Measurements from ENCODE around the gene PLEK.

The PLEK gene, protein sequence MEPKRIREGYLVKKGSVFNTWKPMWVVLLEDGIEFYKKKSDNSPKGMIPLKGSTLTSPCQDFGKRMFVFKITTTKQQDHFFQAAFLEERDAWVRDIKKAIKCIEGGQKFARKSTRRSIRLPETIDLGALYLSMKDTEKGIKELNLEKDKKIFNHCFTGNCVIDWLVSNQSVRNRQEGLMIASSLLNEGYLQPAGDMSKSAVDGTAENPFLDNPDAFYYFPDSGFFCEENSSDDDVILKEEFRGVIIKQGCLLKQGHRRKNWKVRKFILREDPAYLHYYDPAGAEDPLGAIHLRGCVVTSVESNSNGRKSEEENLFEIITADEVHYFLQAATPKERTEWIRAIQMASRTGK

DNA sequence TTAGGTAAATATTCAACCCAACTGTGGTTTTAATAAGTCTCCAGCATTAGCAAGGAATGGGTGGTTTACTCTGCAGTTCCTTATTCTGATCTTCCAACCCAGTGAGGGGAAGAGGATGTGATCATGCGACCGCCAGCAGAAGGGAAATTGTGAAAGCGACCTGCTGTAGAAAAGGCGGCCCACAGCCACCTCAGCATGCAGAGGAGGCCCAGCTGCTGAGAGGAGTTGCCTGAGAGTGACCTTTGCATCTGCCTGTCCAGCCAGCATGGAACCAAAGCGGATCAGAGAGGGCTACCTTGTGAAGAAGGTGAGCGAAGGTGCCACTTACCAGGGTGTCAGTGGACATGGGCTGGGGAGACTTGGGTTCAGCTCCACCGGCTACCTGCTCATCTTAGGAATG, at the start of gene PLEK:
Gene PLEK (plus strand): TSS at position 196 of the 400 bp plus-strand sequence. CDS start 70 bp downstream, at position 266.
- Histone ChIP-seq H3K4me3 (ENCODE audit: low read length in 2 of 2) (peak within 1 kb of the TSS in 1 of 2 donors; percentile 13), H3K9ac (ENCODE audit: low read length in 2 of 2) (no peak within 1 kb of the TSS), H3K27ac (ENCODE audit: low read length) (no peak within 1 kb of the TSS)

DNA sequence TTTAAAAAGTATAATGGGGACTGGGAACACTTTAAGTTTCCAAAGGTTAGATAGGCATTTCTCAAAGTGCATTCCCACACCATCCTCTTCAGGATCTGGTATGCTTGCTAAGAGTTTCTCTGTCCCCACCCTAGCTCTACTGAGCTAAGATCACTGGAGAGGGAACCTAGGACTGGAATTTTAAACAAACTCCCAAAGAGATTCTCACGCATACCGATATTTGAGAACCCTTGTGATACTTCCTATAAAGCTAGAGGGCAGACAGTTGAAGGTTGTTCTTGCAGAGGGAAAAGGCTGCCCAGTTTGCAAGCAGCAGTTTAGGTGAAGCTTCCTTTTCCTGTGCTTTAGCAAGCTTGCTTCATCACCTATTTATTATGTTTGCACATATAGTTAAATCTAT, 49.0 kb upstream of the PLEK start:
- Histone ChIP-seq H3K4me1 (ENCODE audit: control insufficient read depth, insufficient read depth, low read length) (peaks cover 11% of the 10 kb centered on the region), H3K4me3 (ENCODE audit: low read length in 2 of 2) (no peak overlapping the region), H3K9me3 (ENCODE audit: control insufficient read depth in 2 of 2, low read length in 2 of 2) (no peaks in the 10 kb centered on the region), H3K36me3 (ENCODE audit: control insufficient read depth in 2 of 2, insufficient read depth in 2 of 2, low read length in 2 of 2) (peaks cover 2 to 6% of the 10 kb centered on the region in 2 donors), H3K27ac (ENCODE audit: low read length) (no peak overlapping the region), H3K27me3 (ENCODE audit: control insufficient read depth in 1 of 2, insufficient read depth in 2 of 2, low read length in 2 of 2) (no peaks in the 10 kb centered on the region), H3K9ac (ENCODE audit: low read length in 2 of 2) (no peak overlapping the region)

More for the DNA sequence above, at the start of gene PLEK:
- no peaks in the 10 kb centered on the region for H3K9me3 ChIP-seq (ENCODE audit: control insufficient read depth in 2 of 2, low read length in 2 of 2)
- no peaks in the 10 kb centered on the region for H3K27me3 ChIP-seq (ENCODE audit: control insufficient read depth in 1 of 2, insufficient read depth in 2 of 2, low read length in 2 of 2)
- no peaks in the 10 kb centered on the region for H3K36me3 ChIP-seq (ENCODE audit: control insufficient read depth in 2 of 2, insufficient read depth in 2 of 2, low read length in 2 of 2)
- peaks cover 7% of the 10 kb centered on the region for H3K4me1 ChIP-seq (ENCODE audit: control insufficient read depth, insufficient read depth, low read length)

DNA sequence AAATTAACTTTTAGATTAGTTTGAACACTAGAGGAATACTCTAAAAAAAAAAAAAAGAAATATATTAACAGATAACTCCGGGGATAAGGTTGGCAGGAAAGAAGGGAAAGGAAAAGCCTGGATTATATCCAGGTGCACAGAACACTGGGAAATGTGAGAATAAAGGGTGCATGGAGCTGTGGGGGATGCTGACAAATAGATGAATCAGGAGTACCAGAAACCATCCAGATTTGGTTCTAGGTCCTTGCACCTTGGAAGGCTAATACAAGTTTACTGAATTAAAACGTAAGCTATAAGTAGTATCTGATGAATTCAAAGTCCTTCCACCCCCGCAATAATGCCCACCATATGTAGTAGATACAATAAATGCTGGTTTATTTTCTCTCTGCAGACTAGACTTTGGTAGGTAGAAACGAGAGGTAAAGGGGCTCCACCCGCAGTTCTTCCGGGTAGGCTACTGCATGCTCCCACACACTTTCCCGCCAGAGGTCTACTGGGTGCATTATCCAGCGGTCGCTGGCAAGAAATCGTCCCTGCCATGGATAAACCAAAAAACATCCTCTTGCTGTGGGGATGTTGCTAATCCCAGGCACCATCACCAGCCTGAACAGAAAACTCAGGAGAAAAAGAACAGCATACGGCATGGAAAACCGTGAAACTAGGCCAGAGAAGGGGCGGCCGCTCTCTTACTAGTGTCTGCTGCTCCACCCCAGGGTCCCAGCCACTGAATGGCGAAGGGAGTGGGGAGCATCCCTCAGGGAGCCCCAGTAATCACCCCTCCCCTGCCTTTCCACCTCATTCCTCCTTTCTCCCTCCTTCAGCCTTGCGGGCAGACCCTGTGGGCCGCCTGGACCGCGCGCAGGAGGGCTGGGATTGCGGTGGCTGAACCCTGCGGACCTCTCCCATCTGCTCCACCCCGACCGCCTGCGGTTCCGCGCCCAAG, 46.8 kb upstream of the PLEK start:
- no peaks in the 10 kb centered on the region for H3K9me3 ChIP-seq (ENCODE audit: control insufficient read depth in 2 of 2, low read length in 2 of 2)
- H3K4me3 ChIP-seq (ENCODE audit: low read length in 2 of 2): peak overlapping the region; percentile 67 to 95
- H3K9ac ChIP-seq (ENCODE audit: low read length in 2 of 2): peak overlapping the region; percentile 88 to 91
- H3K36me3 ChIP-seq (ENCODE audit: control insufficient read depth in 2 of 2, insufficient read depth in 2 of 2, low read length in 2 of 2): peaks cover 2 to 6% of the 10 kb centered on the region in 2 donors
- H3K27me3 ChIP-seq (ENCODE audit: control insufficient read depth in 1 of 2, insufficient read depth in 2 of 2, low read length in 2 of 2): no peaks in the 10 kb centered on the region
- H3K4me1 ChIP-seq (ENCODE audit: control insufficient read depth, insufficient read depth, low read length): peaks cover 11% of the 10 kb centered on the region
- peak overlapping the region; percentile 80 for H3K27ac ChIP-seq (ENCODE audit: low read length)

DNA sequence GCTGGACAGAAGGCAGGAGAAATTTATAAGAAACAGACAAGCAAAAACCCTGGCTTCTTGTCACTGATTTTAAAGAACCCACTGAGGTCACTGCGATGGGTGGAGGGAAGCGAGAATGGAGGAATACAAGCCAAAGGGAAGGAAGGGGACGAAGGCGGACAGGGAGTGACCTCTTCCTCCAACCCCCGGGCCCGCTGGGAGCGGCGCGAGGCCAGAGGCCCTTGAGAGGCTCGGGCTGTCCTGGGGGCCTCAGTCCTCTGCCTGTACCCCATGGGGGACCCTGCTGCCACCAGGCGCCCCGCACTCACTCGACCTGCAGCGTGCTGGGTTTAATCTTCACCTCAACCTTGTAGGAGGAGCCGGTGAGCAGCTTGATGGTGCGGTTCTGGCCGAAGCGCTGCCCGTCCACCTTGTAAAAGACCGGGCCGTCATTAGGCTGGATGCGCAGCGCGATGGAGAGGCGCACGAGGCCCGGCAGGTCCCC, 46.1 kb upstream of the PLEK start:
- Histone ChIP-seq H3K4me3 (ENCODE audit: low read length in 2 of 2) (peak overlapping the region; percentile 67 to 95), H3K9me3 (ENCODE audit: control insufficient read depth in 2 of 2, low read length in 2 of 2) (no peaks in the 10 kb centered on the region), H3K36me3 (ENCODE audit: control insufficient read depth in 2 of 2, insufficient read depth in 2 of 2, low read length in 2 of 2) (peaks cover 2 to 6% of the 10 kb centered on the region in 2 donors), H3K9ac (ENCODE audit: low read length in 2 of 2) (peak overlapping the region; percentile 88 to 91), H3K27me3 (ENCODE audit: control insufficient read depth in 1 of 2, insufficient read depth in 2 of 2, low read length in 2 of 2) (no peaks in the 10 kb centered on the region), H3K4me1 (ENCODE audit: control insufficient read depth, insufficient read depth, low read length) (peaks cover 11% of the 10 kb centered on the region), H3K27ac (ENCODE audit: low read length) (peak overlapping the region; percentile 80)

DNA sequence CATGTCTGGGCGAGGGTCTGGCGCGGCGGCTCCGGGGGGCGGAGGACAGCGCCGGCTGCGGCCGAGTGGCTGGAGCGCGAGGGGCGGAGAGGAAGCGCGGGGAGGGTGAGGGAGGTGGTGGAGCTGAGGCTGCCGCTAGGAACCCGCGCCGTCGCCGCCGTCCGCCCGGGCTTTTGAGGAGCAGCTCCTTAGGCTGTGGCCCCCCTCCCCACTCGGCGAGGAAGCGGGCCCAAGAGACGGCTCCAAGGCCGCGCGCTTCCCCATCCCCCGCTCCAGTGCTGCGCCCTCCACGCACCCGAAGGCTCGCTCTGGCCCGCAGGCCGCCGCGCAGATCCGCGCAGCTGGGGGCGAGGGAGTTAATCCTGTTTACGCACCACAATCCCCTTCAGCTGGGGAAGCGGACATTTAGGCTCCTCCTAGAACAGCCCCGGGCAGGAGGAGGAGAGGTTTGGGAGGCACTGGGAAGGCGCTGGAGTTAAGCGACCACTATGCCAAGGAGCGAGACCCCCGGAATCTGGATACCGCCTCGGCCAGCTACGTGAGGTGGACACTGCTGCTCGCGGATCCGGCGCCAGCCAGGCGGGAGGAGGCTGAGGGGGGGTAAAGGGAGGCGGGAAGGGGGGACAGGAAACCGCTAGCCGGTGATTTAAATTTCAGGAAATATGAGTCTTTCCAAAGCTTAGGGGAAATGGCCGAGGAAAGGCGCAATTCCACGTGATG, 45.5 kb upstream of the PLEK start, which contains the start of gene CNRIP1:
Gene CNRIP1 (minus strand): TSS at position 552 of the 720 bp plus-strand sequence. CDS start 549 bp downstream, at position 3.
- H3K9ac ChIP-seq (ENCODE audit: low read length in 2 of 2): peak within 1 kb of the TSS; percentile 88 to 91
- no peaks in the 10 kb centered on the region for H3K9me3 ChIP-seq (ENCODE audit: control insufficient read depth in 2 of 2, low read length in 2 of 2)
- H3K4me3 ChIP-seq (ENCODE audit: low read length in 2 of 2): peak within 1 kb of the TSS; percentile 67 to 95

DNA sequence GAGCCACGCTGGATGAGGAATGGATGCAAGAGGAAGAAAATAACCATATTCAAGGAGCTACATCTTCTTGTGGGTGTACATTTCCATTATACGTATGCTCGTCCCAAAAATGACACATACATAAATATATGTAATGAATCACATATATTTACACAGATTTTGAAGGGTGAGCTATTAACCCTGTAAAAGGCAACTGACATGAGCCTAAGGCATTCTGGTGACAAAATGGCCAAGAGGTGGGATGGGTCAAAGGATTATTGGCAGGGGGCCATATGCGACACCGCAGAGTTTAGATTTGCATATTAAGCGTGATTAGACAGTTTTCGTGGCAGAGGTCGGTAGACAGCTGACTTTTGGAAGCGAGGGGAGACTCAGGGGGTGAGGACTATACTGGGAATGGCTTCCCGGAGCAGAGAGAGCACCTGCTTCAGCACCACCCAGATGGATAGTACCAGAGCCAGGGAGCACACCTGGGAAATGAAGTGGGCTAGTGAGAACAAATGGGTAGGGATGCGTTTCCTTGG, 44.9 kb upstream of the PLEK start:
- H3K9ac ChIP-seq (ENCODE audit: low read length in 2 of 2): peak overlapping the region; percentile 88 to 91
- H3K4me1 ChIP-seq (ENCODE audit: control insufficient read depth, insufficient read depth, low read length): peaks cover 11% of the 10 kb centered on the region
- H3K36me3 ChIP-seq (ENCODE audit: control insufficient read depth in 2 of 2, insufficient read depth in 2 of 2, low read length in 2 of 2): peaks cover 0 to 5% of the 10 kb centered on the region in 2 donors
- no peaks in the 10 kb centered on the region for H3K27me3 ChIP-seq (ENCODE audit: control insufficient read depth in 1 of 2, insufficient read depth in 2 of 2, low read length in 2 of 2)
- H3K4me3 ChIP-seq (ENCODE audit: low read length in 2 of 2): peak overlapping the region; percentile 67 to 95
- no peaks in the 10 kb centered on the region for H3K9me3 ChIP-seq (ENCODE audit: control insufficient read depth in 2 of 2, low read length in 2 of 2)
- peak overlapping the region; percentile 80 for H3K27ac ChIP-seq (ENCODE audit: low read length)

More for the DNA sequence above, 45.5 kb upstream of the PLEK start, which contains the start of gene CNRIP1:
- Histone ChIP-seq H3K27me3 (ENCODE audit: control insufficient read depth in 1 of 2, insufficient read depth in 2 of 2, low read length in 2 of 2) (no peaks in the 10 kb centered on the region), H3K27ac (ENCODE audit: low read length) (peak within 1 kb of the TSS; percentile 80), H3K4me1 (ENCODE audit: control insufficient read depth, insufficient read depth, low read length) (peaks cover 11% of the 10 kb centered on the region), H3K36me3 (ENCODE audit: control insufficient read depth in 2 of 2, insufficient read depth in 2 of 2, low read length in 2 of 2) (peaks cover under 1 to 6% of the 10 kb centered on the region in 2 donors)

DNA sequence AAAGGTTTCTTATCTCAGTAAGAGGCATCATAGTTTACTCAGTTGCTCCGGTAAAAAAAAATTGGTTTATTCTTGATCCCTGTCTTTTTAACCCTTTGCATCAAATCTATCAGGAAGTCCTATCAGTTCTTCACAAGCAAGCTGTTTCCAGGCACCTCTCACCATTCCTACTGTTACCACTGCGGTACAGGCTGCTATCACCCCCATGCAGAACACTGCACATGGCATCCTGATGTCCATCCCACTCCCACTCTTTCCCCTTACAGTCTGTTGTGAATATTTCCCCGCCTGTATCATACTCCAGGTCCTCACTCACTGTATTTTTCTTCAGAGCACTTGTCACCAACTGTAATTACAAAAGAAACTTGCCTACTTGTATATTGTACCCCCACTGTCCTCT, 40.0 kb upstream of the PLEK start:
- Histone ChIP-seq H3K9ac (ENCODE audit: low read length in 2 of 2) (no peak overlapping the region), H3K27ac (ENCODE audit: low read length) (no peak overlapping the region), H3K36me3 (ENCODE audit: control insufficient read depth in 2 of 2, insufficient read depth in 2 of 2, low read length in 2 of 2) (no peaks in the 10 kb centered on the region), H3K9me3 (ENCODE audit: control insufficient read depth in 2 of 2, low read length in 2 of 2) (no peaks in the 10 kb centered on the region), H3K4me3 (ENCODE audit: low read length in 2 of 2) (no peak overlapping the region), H3K4me1 (ENCODE audit: control insufficient read depth, insufficient read depth, low read length) (no peaks in the 10 kb centered on the region), H3K27me3 (ENCODE audit: control insufficient read depth in 1 of 2, insufficient read depth in 2 of 2, low read length in 2 of 2) (peaks cover 3 to 10% of the 10 kb centered on the region in 2 donors)

DNA sequence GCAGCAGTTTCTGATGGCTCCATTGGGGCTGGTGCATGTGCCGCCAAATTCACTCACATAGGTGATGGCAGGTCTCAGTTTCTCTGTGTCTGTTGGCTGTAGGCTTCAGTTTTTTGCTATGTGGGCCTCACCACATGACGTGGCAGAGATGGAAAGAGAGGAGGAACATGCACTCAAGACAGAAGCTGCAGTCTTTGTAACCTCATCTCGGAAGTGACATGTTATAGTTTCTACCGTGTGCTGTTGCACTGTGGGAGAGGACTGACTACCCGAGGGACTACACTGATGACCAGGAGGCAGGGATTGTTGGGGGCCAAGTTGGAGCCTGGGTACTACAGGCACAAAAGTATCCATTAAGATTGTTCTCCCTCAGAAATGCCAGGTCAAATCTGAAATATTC, 36.2 kb upstream of the PLEK start:
- Histone ChIP-seq H3K27me3 (ENCODE audit: control insufficient read depth in 1 of 2, insufficient read depth in 2 of 2, low read length in 2 of 2) (peaks cover 6 to 10% of the 10 kb centered on the region in 2 donors), H3K9ac (ENCODE audit: low read length in 2 of 2) (no peak overlapping the region), H3K9me3 (ENCODE audit: control insufficient read depth in 2 of 2, low read length in 2 of 2) (no peaks in the 10 kb centered on the region), H3K4me3 (ENCODE audit: low read length in 2 of 2) (no peak overlapping the region), H3K4me1 (ENCODE audit: control insufficient read depth, insufficient read depth, low read length) (no peaks in the 10 kb centered on the region), H3K36me3 (ENCODE audit: control insufficient read depth in 2 of 2, insufficient read depth in 2 of 2, low read length in 2 of 2) (no peaks in the 10 kb centered on the region), H3K27ac (ENCODE audit: low read length) (no peak overlapping the region)

DNA sequence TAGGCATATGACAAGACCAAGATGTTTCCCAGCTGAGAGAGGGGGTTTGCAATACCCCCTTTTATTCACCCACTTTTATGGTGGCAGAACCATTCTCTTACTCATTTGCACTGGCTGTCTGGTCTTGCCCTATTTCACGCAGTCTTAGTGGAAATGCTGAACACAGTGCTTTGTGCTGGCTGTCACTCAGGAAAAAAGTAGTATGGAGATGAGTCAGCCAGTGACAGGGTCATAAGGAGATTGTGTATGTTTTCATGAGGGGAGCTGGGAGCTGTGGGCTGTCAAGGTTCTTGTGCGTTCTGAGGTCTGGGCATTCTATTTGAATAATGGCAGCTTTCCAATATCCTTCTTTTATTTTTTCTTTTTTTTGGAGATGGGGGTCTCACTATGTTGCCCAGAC, 34.4 kb upstream of the PLEK start:
- Histone ChIP-seq H3K4me1 (ENCODE audit: control insufficient read depth, insufficient read depth, low read length) (no peaks in the 10 kb centered on the region), H3K9ac (ENCODE audit: low read length in 2 of 2) (no peak overlapping the region), H3K36me3 (ENCODE audit: control insufficient read depth in 2 of 2, insufficient read depth in 2 of 2, low read length in 2 of 2) (no peaks in the 10 kb centered on the region), H3K9me3 (ENCODE audit: control insufficient read depth in 2 of 2, low read length in 2 of 2) (no peaks in the 10 kb centered on the region), H3K27me3 (ENCODE audit: control insufficient read depth in 1 of 2, insufficient read depth in 2 of 2, low read length in 2 of 2) (peaks cover 6 to 10% of the 10 kb centered on the region in 2 donors), H3K4me3 (ENCODE audit: low read length in 2 of 2) (no peak overlapping the region), H3K27ac (ENCODE audit: low read length) (no peak overlapping the region)

DNA sequence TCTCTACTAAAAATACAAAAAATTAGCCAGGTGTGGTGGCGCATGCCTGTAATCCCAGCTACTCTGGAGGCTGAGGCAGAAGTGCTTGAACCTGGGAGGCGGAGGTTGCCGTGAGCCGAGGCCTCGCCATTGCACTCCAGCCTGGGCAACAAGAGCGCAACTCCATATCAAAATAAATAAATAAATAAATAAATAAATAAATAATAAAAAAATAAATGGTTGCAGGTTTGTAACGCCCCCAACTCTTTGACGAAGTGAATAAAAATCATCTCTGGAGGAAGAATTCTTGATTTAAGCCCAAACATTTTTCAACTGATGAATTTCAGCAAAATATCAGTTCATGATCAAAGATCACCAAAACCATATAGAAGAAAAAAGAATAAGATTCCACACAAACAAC, 32.1 kb upstream of the PLEK start:
- Histone ChIP-seq H3K9ac (ENCODE audit: low read length in 2 of 2) (no peak overlapping the region), H3K9me3 (ENCODE audit: control insufficient read depth in 2 of 2, low read length in 2 of 2) (no peaks in the 10 kb centered on the region), H3K27ac (ENCODE audit: low read length) (no peak overlapping the region), H3K36me3 (ENCODE audit: control insufficient read depth in 2 of 2, insufficient read depth in 2 of 2, low read length in 2 of 2) (no peaks in the 10 kb centered on the region), H3K4me3 (ENCODE audit: low read length in 2 of 2) (no peak overlapping the region), H3K4me1 (ENCODE audit: control insufficient read depth, insufficient read depth, low read length) (no peaks in the 10 kb centered on the region), H3K27me3 (ENCODE audit: control insufficient read depth in 1 of 2, insufficient read depth in 2 of 2, low read length in 2 of 2) (peaks cover 6 to 10% of the 10 kb centered on the region in 2 donors)

Data from stomach smooth muscle (tissue), 2 donors.